GM18505 (cell line): Measurements from ENCODE around the gene RBM15.

ENCODE experiments used
- ATAC-seq: cut with Tn5 transposase; IDR thresholded peaks from one replicate; pipeline ENCODE4 v1.9.1; 2021; ENCODE audit not compliant: unreplicated experiment
- POLR2A ChIP-seq: IDR thresholded peaks from 4 replicates; pipeline ENCODE4 v1.6.1; 2011; ENCODE audit warnings: borderline replicate concordance; ENCODE audit not compliant: insufficient read depth, insufficient read length; ENCODE audit errors: extremely low read depth

Gene RBM15

DNA sequence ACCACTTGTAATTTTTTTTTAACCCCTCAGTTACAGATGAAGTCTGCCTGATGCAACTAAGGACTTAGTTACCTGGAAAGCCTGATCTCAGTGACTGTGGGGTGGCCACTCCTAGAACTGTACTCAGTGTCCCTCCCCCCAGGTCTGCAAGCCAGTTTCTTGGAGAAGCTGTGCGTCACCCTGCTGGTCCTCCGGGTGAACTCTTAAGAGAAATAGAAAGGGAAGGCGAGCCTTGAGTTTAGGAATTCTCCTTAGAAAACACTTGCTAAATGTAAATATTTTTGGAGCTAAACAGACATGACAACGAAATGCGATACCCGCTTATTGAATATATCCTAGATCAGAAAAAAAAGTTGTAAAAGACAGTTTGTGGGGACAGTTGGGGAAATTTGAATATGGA lies 50.9 kb downstream of the RBM15 start:
- ATAC-seq: no peak
- TF ChIP-seq POLR2A: no peak

DNA sequence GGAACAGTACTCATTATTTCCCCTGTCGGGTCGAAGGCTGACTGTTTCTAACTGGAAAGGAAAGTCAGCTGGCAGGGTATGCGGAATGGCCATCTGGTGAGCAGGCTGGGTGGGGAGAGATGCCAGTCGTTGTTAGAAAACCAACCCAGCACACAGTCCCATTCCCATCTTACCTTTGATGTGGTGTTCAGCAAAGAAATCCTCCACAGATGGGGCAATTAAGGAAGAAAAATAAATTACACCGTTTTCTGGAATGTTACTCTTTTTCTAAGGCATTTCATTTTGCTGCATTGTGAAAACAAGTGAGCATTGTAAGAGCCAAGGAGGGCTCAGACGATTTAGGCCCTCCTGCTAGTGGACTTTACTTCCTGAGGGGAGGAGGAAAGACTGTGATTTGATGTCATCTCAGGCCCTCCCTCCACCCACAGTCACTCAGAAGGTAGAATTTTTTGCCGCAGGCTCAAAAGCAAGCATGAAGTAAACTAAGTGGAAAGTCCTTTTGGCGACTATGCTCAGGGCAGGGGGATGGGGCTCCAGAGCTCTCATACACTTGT lies 51.6 kb downstream of the RBM15 start, which contains the start of gene SLC16A4:
TSS of gene SLC16A4 (minus strand) at position 335 of the 554 bp plus-strand sequence. CDS start 1,703 bp downstream, outside the sequence.
- no peak for TF ChIP-seq POLR2A
- no peak for ATAC-seq

GRCh38 chr1:110393286-110393685 lies 54.1 kb downstream of the RBM15 start:
- no peak for ATAC-seq
- TF ChIP-seq POLR2A: no peak

- no peak for ATAC-seq
- no peak for TF ChIP-seq POLR2A
Observed at GRCh38 chr1:110393691-110394492, 54.7 kb downstream of the RBM15 start.

DNA sequence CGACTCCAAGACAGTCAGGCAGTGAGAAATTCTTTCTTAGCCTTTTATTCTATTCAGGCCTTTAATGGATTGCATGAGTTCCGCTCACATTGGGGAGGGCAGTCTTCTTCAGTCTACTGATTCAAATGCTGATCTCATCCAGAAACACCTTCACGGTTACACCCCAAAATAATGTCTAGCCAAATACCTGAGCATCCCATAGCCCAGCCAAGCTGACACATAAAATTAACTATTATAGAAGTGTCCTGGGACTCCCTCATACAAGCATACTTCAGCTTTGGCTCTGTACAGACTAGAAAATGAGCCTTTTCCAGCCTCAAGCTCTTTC lies 55.3 kb downstream of the RBM15 start:
- no peak for TF ChIP-seq POLR2A

More for the DNA sequence above, 55.3 kb downstream of the RBM15 start:
- no peak for ATAC-seq
